OCI-LY3 (cell line): ENCODE data around the gene CYP2A7.

Experiments
- CTCF ChIP-seq: fragments of 200-600, 300-600 bp; sonication (generic); IDR thresholded peaks from 2 replicates; pipeline ENCODE4 v1.5.1; 2014; ENCODE audit warnings: antibody characterized with exemption, low read length, low read depth
- EZH2phosphoT487 ChIP-seq: fragments of 200-600 bp; shearing (Covaris generic); IDR thresholded peaks from 2 replicates; pipeline ENCODE4 v1.6.1; 2018; ENCODE audit warnings: antibody characterized with exemption, mixed run types, low read depth

GRCh38 chr19:40920300-40921004 lies 38.4 kb upstream of the CYP2A7 start:
- no peak for TF ChIP-seq CTCF
- no peak for TF ChIP-seq EZH2phosphoT487
